GM11168 (cell line): ENCODE data around the gene TIMM21.

ENCODE experiments used
- in situ Hi-C: fragments of 300-500 bp; cut with MboI; formaldehyde crosslinking; loops from one replicate; pipeline ENCODE4 v1.12.0; 2022; ENCODE audit warnings: low sequenced_read_pairs; ENCODE audit not compliant: unreplicated experiment

Gene TIMM21

GRCh38 chr18:74185860-74186259 lies 37.5 kb downstream of the TIMM21 start:
- in situ Hi-C loops, result no loop called here

GRCh38 chr18:74186661-74187060 lies 38.3 kb downstream of the TIMM21 start:
- in situ Hi-C loops, result no loop called here

- in situ Hi-C loops, result no loop called here
These were observed 41.8 kb downstream of the TIMM21 start for GRCh38 chr18:74190086-74190485.

- in situ Hi-C loops, result no loop called here
These were observed 43.3 kb downstream of the TIMM21 start for GRCh38 chr18:74191577-74191976.

GRCh38 chr18:74194691-74195090 lies 46.4 kb downstream of the TIMM21 start:
- in situ Hi-C loops, result loop anchor here (5.0 kb wide), 1 partner anchor 358 kb away; no protein-coding TSS in a partner anchor

- in situ Hi-C loops, result loop anchor here (5.0 kb wide), 1 partner anchor 356 kb away; no protein-coding TSS in a partner anchor
These were observed 48.1 kb downstream of the TIMM21 start for GRCh38 chr18:74196220-74197119.

GRCh38 chr18:74197705-74198341 lies 49.5 kb downstream of the TIMM21 start:
- in situ Hi-C loops, result loop anchor here (5.0 kb wide), 1 partner anchor 354 kb away; no protein-coding TSS in a partner anchor

- in situ Hi-C loops, result loop anchor here (5.0 kb wide), 1 partner anchor 354 kb away; no protein-coding TSS in a partner anchor
These were observed 50.1 kb downstream of the TIMM21 start for GRCh38 chr18:74198453-74198852.

GRCh38 chr18:74200780-74201179 lies 52.5 kb downstream of the TIMM21 start:
- in situ Hi-C loops, result loop anchor here (10.0 kb wide), 1 partner anchor 144 kb away; no protein-coding TSS in a partner anchor

GRCh38 chr18:74203811-74204210 lies 55.5 kb downstream of the TIMM21 start:
- in situ Hi-C loops, result loop anchor here (10.0 kb wide), 1 partner anchor 141 kb away; no protein-coding TSS in a partner anchor

- in situ Hi-C loops, result loop anchor here (10.0 kb wide), 1 partner anchor 140 kb away; no protein-coding TSS in a partner anchor
These were observed 56.3 kb downstream of the TIMM21 start for GRCh38 chr18:74204526-74205152.
